HepG2 (cell line): ENCODE results near the gene CCNI2. TPM values are rescaled to one million over a fixed set of nuclear protein-coding genes. Genes with fewer than 3 reads are reported as not detected.

Experiments
- ATAC-seq: fragments of 200-7000 bp; cut with Tn5 transposase; 3 replicates; pipeline ENCODE4 v1.9.1; 2020; ENCODE audit warnings: mild to moderate bottlenecking, moderate library complexity
- BruUV-seq: library from RNA; stranded (reverse); fragments of 400-500 nt; replicated peaks from 2 replicates; lab custom pipeline; 2021; lab: Mats Ljungman, UMichigan
- CTCF ChIA-PET: fragments of 300-600 bp; formaldehyde crosslinking; extraction: SDS; loops from one replicate; lab custom pipeline; 2021; ENCODE audit warnings: low total read pairs, inconsistent platforms, low intra/inter-chr PET ratio; lab: Yijun Ruan, JAX
- POLR2A ChIA-PET: fragments of 350-600 bp; sonication (Branson Sonifier 250); formaldehyde crosslinking; loops from one replicate; lab custom pipeline; 2020; ENCODE audit warnings: antibody characterized with exemption, inconsistent platforms; lab: Yijun Ruan, JAX
- DNase-seq: peaks from one replicate; pipeline ENCODE4 v3.0.0-alpha.2; 2015; ENCODE audit warnings: low spot score
- FAIRE-seq: peaks from 3 replicates; lab custom pipeline; 2011; peaks lifted over from hg19 to GRCh38; lab: Jason Lieb, UNC
- H2AFZ ChIP-seq: one replicate; pipeline ENCODE4 v1.6.1; 2011; ENCODE audit warnings: low read length, inconsistent platforms
- H3K27ac ChIP-seq: fragments of 300-600 bp; 3 replicates; pipeline ENCODE4 v1.8.0; 2011; ENCODE audit warnings: mixed run types, mild to moderate bottlenecking, mixed read lengths, low read length, inconsistent platforms; ENCODE audit not compliant: insufficient read depth; ENCODE audit errors: extremely low read length
- H3K27me3 ChIP-seq, 2 experiments: fragments of 200-600 bp in 1 of 2; 2 replicates in 1 of 2; 3 replicates in 1 of 2; pipeline versions ENCODE4 v1.6.0 to v1.8.0; 2011; ENCODE audit warnings: low read length in 2 of 2, mild to moderate bottlenecking in 2 of 2, moderate library complexity in 2 of 2, inconsistent platforms in 1 of 2; ENCODE audit not compliant: insufficient read depth in 2 of 2, control insufficient read depth in 1 of 2
- H3K36me3 ChIP-seq, 2 experiments: fragments of 200-600 bp in 1 of 2; replicated peaks in 1 of 2; 2 replicates in 1 of 2; 3 replicates in 1 of 2; pipeline versions ENCODE4 v1.5.1 to v1.8.0; 2011; ENCODE audit warnings: low read length in 2 of 2, inconsistent platforms in 1 of 2; ENCODE audit not compliant: insufficient read depth in 2 of 2, control insufficient read depth in 1 of 2
- H3K4me1 ChIP-seq: 2 replicates; pipeline ENCODE4 v1.5.1; 2012; ENCODE audit warnings: low read length, inconsistent platforms; ENCODE audit not compliant: insufficient read depth
- H3K4me2 ChIP-seq: 2 replicates; pipeline ENCODE4 v1.6.0; 2011; ENCODE audit warnings: low read depth, low read length, inconsistent platforms
- H3K4me3 ChIP-seq, 3 experiments: fragments of 200-600 bp in 1 of 3; sonication (generic), shearing (Covaris generic) in 1 of 3; replicated peaks in 1 of 3; 2 replicates each; pipeline ENCODE4 v1.5.1; 2011 to 2016; ENCODE audit warnings: low read length in 3 of 3, inconsistent platforms in 2 of 3, low read depth in 2 of 3, mild to moderate bottlenecking in 2 of 3, control low read depth in 1 of 3, mixed read lengths in 1 of 3; ENCODE audit not compliant: insufficient read depth in 1 of 3
- H3K79me2 ChIP-seq: one replicate; pipeline ENCODE4 v1.6.1; 2011; ENCODE audit warnings: low read length, inconsistent platforms; ENCODE audit not compliant: insufficient read depth
- H3K9ac ChIP-seq: 2 replicates; pipeline ENCODE4 v1.6.0; 2011; ENCODE audit warnings: mild to moderate bottlenecking, low read depth, low read length, inconsistent platforms; ENCODE audit not compliant: insufficient read depth
- H3K9me3 ChIP-seq: 2 replicates; pipeline ENCODE4 v1.5.1; 2012; ENCODE audit warnings: mild to moderate bottlenecking, low read length
- H4K20me1 ChIP-seq: 2 replicates; pipeline ENCODE4 v1.6.0; 2011; ENCODE audit warnings: inconsistent platforms, mild to moderate bottlenecking, low read length, moderate library complexity; ENCODE audit not compliant: insufficient read depth
- ARID2 ChIP-seq: sonication (generic); formaldehyde crosslinking; IDR thresholded peaks from 2 replicates; pipeline ENCODE4 v1.8.1; 2022; ENCODE audit warnings: mild to moderate bottlenecking, missing genetic modification reagents, borderline replicate concordance
- CEBPB ChIP-seq: IDR thresholded peaks from 2 replicates; pipeline ENCODE4 v1.6.1; 2011; ENCODE audit warnings: low read depth, low read length, improper control_type of control experiment, borderline replicate concordance
- FOXP1 ChIP-seq, 2 experiments: fragments of 450-650 bp in 1 of 2; IDR thresholded peaks; 2 replicates each; pipeline ENCODE4 v1.6.1; 2017 to 2018; ENCODE audit warnings: antibody characterized with exemption in 1 of 2
- KDM4B ChIP-seq: sonication (generic); formaldehyde crosslinking; IDR thresholded peaks from 2 replicates; pipeline ENCODE4 v1.4.0; 2020; ENCODE audit warnings: missing genetic modification reagents
- MAFF ChIP-seq: IDR thresholded peaks from 2 replicates; pipeline ENCODE4 v1.6.1; 2011; ENCODE audit warnings: low read depth, low read length, improper control_type of control experiment
- MAFK ChIP-seq, 2 experiments: IDR thresholded peaks in 1 of 2; conservative IDR thresholded peaks in 1 of 2; 2 replicates each; pipeline ENCODE4 v1.6.1; 2011; ENCODE audit warnings: improper control_type of control experiment in 2 of 2, low read length in 2 of 2
- NFKBIZ ChIP-seq: IDR thresholded peaks from 2 replicates; pipeline ENCODE4 v1.6.1; 2018; ENCODE audit warnings: missing genetic modification reagents, missing compliant biosample characterization
- ZC3H4 ChIP-seq: sonication (generic); formaldehyde crosslinking; IDR thresholded peaks from 2 replicates; pipeline ENCODE4 v1.4.0; 2020; ENCODE audit warnings: missing genetic modification reagents, borderline replicate concordance
- ZNF256 ChIP-seq: sonication (generic); formaldehyde crosslinking; conservative IDR thresholded peaks from 2 replicates; pipeline ENCODE4 v1.4.0; 2020; ENCODE audit warnings: missing genetic modification reagents
- ZNF3 ChIP-seq: IDR thresholded peaks from 2 replicates; pipeline ENCODE4 v1.7.0; 2017; ENCODE audit warnings: inconsistent platforms
- ZNF678 ChIP-seq: sonication (generic); formaldehyde crosslinking; IDR thresholded peaks from 2 replicates; pipeline ENCODE4 v1.4.0; 2020; ENCODE audit warnings: mild to moderate bottlenecking, missing genetic modification reagents
- ZNF761 ChIP-seq: sonication (generic); formaldehyde crosslinking; conservative IDR thresholded peaks from 2 replicates; pipeline ENCODE4 v1.4.0; 2020; ENCODE audit warnings: mild to moderate bottlenecking, missing genetic modification reagents
- WGBS: methylation state at CpG from one replicate; pipeline ENCODE4 v1.1.6; 2017; ENCODE audit warnings: low lambda C conversion rate; 5-methylcytosine and 5-hydroxymethylcytosine counted together
- in situ Hi-C: cut with HindIII; loops from 2 replicates; pipeline ENCODE4 v1.10.0; 2017; ENCODE audit warnings: low pct_unique_long_range_greater_than_20kb; ENCODE audit not compliant: extremely low pct_ligation_motif_present
- intact Hi-C: fragments of 100-400 bp; cut with micrococcal nuclease; formaldehyde crosslinking; loops from one replicate; pipeline ENCODE4 v1.10.0; 2022; ENCODE audit not compliant: unreplicated experiment
- polyA plus RNA-seq, 8 experiments: library from polyadenylated mRNA; depleted of rRNA in 3 of 8; stranded (reverse) in 7 of 8; unstranded in 1 of 8; fragments of >200 nt; fragmentation: Illumina TruSeq in 4 of 8; extraction: Trizol in 4 of 8; gene quantifications; 2 replicates each; pipeline versions ENCODE4 v1.2.1 to v1.2.3, GENCODE V29; 2011 to 2016; ENCODE audit warnings: low read depth in 4 of 8, missing spikeins in 1 of 8, mixed read lengths in 1 of 8; ENCODE audit not compliant: insufficient read depth in 1 of 8
- total RNA-seq, 5 experiments: library from RNA; depleted of rRNA; stranded (reverse); fragments of >200 nt; fragmentation: Illumina TruSeq; extraction: Trizol; gene quantifications; 2 replicates each; pipeline ENCODE4 v1.2.3, GENCODE V29; 2016; ENCODE audit warnings: low read depth in 1 of 5
- TF ChIP-seq, protein P1 (sequence below): IDR thresholded peaks from 2 replicates; pipeline ENCODE4 v1.6.1; 2016; ENCODE audit warnings: low read depth, borderline replicate concordance
- TF ChIP-seq, protein P2 (sequence below): IDR thresholded peaks from 2 replicates; pipeline ENCODE4 v1.6.1; 2016; ENCODE audit warnings: mild to moderate bottlenecking
- TF ChIP-seq, protein P3 (sequence below): sonication (generic); formaldehyde crosslinking; IDR thresholded peaks from 2 replicates; pipeline ENCODE4 v1.5.0; 2020; ENCODE audit warnings: mild to moderate bottlenecking, missing genetic modification reagents

CCNI2 gene
- total and polyA plus RNA-seq, 2 of the 13 experiments (the other 11 are each of a cell fraction or from before 2014, with no cell fraction given): not detected

DNA sequence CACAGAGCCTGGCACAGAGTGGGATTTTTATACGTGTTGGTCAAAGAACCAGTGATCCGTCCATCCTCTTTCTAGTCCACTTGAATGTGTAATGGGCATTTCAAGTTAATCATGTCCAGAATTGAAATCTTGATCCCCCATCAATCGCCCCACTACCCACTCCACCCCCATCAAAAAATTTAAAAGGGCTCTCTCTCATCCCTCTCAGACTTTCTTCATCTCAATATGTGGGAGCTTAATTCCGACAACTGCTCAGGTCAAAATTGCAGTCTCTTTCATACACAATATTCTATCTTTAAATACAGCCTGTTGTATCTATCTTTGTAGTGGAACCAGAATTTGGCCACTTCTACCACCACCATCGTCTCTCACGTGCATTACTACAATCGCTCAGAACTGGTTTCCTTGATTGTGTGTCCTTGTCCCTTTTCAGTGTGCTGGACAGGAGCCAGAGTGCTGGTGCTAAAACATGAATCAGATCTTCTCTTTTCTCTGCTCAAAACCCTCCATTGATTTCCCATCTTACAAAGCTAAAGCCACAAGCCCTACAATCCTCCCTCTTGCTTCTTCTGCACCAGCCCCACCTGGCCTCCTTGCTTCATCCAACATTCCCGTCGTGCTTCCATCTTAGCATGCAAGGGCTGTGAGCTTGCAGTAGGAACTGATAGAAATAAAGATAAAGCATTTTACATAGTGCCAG lies 9.1 kb upstream of the CCNI2 start (continued):
- TF ChIP-seq ZNF3 (CRISPR knock-in tag) (no peak), ZC3H4 (CRISPR knock-in tag) (no peak)
- TF ChIP-seq, protein P1, sequence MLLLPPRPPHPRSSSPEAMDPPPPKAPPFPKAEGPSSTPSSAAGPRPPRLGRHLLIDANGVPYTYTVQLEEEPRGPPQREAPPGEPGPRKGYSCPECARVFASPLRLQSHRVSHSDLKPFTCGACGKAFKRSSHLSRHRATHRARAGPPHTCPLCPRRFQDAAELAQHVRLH (CRISPR knock-in tag): no peak

DNA sequence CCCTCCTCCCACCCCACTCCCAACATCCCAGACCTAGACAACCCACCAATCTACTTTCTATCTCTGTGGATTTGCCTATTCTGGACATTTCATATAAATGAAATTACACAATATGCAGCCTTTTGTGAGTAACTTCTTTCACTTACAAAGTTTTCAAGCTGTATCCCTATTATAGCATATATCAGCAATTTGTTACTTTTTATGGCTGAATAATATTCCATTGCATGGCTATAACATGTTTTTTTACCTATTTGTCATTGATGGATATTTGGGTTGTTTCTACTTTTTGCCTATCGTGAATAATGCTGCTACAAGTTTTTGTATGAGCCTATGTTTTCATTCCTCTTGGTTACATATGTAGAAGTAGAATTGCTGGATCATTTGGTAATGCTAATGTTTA lies 8.0 kb upstream of the CCNI2 start:
- Histone ChIP-seq H2AFZ (no peak overlapping the region), H3K9me3 (no peaks in the 10 kb centered on the region), H4K20me1 (no peaks in the 10 kb centered on the region), H3K4me3 (no peak overlapping the region), H3K27ac (no peak overlapping the region), H3K9ac (no peak overlapping the region), H3K4me1 (peaks cover 28% of the 10 kb centered on the region), H3K36me3 (no peaks in the 10 kb centered on the region), H3K4me2 (no peak overlapping the region), H3K27me3 (no peaks in the 10 kb centered on the region), H3K79me2 (no peaks in the 10 kb centered on the region)
- no peak for TF ChIP-seq ZNF678
- TF ChIP-seq KDM4B (CRISPR knock-in tag): no peak
- TF ChIP-seq, protein P2, sequence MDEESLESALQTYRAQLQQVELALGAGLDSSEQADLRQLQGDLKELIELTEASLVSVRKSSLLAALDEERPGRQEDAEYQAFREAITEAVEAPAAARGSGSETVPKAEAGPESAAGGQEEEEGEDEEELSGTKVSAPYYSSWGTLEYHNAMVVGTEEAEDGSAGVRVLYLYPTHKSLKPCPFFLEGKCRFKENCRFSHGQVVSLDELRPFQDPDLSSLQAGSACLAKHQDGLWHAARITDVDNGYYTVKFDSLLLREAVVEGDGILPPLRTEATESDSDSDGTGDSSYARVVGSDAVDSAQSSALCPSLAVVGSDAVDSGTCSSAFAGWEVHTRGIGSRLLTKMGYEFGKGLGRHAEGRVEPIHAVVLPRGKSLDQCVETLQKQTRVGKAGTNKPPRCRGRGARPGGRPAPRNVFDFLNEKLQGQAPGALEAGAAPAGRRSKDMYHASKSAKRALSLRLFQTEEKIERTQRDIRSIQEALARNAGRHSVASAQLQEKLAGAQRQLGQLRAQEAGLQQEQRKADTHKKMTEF (CRISPR knock-in tag): no peak
- no peak for TF ChIP-seq ARID2 (CRISPR knock-in tag)
- TF ChIP-seq, protein P3, sequence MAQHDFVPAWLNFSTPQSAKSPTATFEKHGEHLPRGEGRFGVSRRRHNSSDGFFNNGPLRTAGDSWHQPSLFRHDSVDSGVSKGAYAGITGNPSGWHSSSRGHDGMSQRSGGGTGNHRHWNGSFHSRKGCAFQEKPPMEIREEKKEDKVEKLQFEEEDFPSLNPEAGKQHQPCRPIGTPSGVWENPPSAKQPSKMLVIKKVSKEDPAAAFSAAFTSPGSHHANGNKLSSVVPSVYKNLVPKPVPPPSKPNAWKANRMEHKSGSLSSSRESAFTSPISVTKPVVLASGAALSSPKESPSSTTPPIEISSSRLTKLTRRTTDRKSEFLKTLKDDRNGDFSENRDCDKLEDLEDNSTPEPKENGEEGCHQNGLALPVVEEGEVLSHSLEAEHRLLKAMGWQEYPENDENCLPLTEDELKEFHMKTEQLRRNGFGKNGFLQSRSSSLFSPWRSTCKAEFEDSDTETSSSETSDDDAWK (CRISPR knock-in tag): no peak
- TF ChIP-seq MAFK (conservative IDR thresholded peaks at IDR 0.05 in 1 of 2, IDR thresholded peaks at IDR 0.05 in 1 of 2; ENCODE audit: low read length in 2 of 2): peak in 1 of 2 experiments; percentile 42; a peak in 2 of 4 replicates
- TF ChIP-seq FOXP1 (IDR thresholded peaks at IDR 0.05): no peak
- no peak for TF ChIP-seq FOXP1 (CRISPR knock-in tag; IDR thresholded peaks at IDR 0.05)
- TF ChIP-seq MAFF: 0 out of 2 replicates have a peak, but pooled peaks have one; percentile 5
- no peak for TF ChIP-seq ZNF256
- TF ChIP-seq CEBPB: no peak
- no peak for TF ChIP-seq NFKBIZ
- TF ChIP-seq ZNF761 (CRISPR knock-in tag): no peak
- no TSS peak for BruUV-seq
- in situ Hi-C loops: no loop called here
- POLR2A ChIA-PET: no interaction called here
- CTCF ChIA-PET: no interaction called here
- intact Hi-C loops: no loop called here
- DNase-seq (no peak), FAIRE-seq (no peak), ATAC-seq (no peak)
- WGBS: 69% methylated on average over 1 of the region's 1 CpG
